Measurements from ENCODE around the gene CRMP1.

DNA sequence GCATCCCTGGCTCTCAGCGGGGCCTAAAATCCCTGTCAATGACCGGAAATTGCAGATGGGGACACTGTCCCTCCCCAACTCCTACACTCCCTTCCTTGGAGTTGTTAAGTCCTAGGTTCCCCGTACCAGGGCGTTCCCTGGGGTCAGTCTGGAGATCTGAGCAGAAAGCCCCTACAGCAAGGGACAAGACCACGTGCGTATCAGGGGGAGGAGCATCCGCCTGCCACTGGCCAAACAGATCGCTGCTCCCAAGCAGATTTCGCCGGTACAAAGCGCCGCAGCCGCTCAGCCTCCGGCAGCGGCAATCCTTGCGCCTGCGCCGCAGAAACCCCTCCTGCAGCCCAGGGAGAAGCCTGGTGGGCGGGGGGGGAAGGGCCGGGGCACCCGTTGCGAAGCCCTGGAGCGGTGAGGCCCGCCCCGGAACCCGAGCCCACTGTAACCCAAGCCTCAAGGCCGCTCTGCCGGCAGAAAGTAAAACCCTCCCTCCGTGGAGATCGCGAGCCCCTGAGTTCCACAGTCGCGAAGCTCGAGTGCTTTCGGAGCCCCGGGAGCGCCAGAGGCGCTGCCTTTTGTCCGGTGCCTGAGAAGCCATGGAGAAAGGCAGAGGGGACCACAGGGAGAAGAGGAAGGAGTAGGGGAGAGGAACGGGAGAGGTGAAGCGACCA, 2.7 kb downstream of the CRMP1 start:
- TF ChIP-seq CTCF (conservative IDR thresholded peaks at IDR 0.05; ENCODE audit: low read length) = no peak
- TF ChIP-seq EZH2phosphoT487 (IDR thresholded peaks at IDR 0.05; ENCODE audit: borderline replicate concordance) = no peak

Measured in Loucy (cell line).